Measurements from ENCODE around the gene PTPRN2.

Gene PTPRN2

GRCh38 chr7:157740251-157740798, 847.3 kb downstream of the PTPRN2 start:
- TF ChIP-seq, protein P1, sequence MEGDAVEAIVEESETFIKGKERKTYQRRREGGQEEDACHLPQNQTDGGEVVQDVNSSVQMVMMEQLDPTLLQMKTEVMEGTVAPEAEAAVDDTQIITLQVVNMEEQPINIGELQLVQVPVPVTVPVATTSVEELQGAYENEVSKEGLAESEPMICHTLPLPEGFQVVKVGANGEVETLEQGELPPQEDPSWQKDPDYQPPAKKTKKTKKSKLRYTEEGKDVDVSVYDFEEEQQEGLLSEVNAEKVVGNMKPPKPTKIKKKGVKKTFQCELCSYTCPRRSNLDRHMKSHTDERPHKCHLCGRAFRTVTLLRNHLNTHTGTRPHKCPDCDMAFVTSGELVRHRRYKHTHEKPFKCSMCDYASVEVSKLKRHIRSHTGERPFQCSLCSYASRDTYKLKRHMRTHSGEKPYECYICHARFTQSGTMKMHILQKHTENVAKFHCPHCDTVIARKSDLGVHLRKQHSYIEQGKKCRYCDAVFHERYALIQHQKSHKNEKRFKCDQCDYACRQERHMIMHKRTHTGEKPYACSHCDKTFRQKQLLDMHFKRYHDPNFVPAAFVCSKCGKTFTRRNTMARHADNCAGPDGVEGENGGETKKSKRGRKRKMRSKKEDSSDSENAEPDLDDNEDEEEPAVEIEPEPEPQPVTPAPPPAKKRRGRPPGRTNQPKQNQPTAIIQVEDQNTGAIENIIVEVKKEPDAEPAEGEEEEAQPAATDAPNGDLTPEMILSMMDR (IDR thresholded peaks at IDR 0.05): no peak

DNA sequence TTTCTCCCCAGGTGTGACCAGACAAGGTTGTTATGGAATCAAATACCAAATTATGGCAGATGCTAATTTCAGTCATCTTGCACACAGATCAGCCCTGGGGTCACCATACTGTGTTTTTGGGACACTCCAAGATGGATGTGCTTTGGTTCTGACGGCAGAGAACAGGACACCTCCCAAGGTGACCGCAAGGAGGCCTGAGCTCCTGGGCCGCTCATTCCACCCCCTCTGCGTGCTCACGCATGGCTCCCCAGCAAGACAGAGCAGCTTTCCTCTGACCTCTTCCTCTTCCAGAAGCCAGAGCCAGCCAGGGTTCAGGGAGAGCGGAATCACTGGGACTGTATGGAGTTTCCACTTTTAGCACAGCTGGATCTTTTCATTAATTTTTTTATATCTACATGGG, 848.0 kb downstream of the PTPRN2 start:
- Histone ChIP-seq H3K4me3 (no peak overlapping the region), H3K27ac (no peak overlapping the region)
- TF ChIP-seq, protein P1 (IDR thresholded peaks at IDR 0.05): no peak
- no peak for DNase-seq (ENCODE audit: low spot score)

More at GRCh38 chr7:157740251-157740798, 847.3 kb downstream of the PTPRN2 start:
- no peak overlapping the region for H3K27ac ChIP-seq
- H3K4me3 ChIP-seq: no peak overlapping the region
- no peak for DNase-seq (ENCODE audit: low spot score)

- Histone ChIP-seq H3K27ac (no peak overlapping the region), H3K4me3 (no peak overlapping the region)
- TF ChIP-seq, protein P1 (IDR thresholded peaks at IDR 0.05): no peak
- no peak for DNase-seq (ENCODE audit: low spot score)
These were observed 848.6 kb downstream of the PTPRN2 start for GRCh38 chr7:157739031-157739430.

GRCh38 chr7:157738066-157738460, 849.6 kb downstream of the PTPRN2 start:
- Histone ChIP-seq H3K4me3 (peak overlapping the region; percentile 52), H3K27ac (no peak overlapping the region)
- no peak for DNase-seq (ENCODE audit: low spot score)
- TF ChIP-seq, protein P1 (IDR thresholded peaks at IDR 0.05): no peak

DNA sequence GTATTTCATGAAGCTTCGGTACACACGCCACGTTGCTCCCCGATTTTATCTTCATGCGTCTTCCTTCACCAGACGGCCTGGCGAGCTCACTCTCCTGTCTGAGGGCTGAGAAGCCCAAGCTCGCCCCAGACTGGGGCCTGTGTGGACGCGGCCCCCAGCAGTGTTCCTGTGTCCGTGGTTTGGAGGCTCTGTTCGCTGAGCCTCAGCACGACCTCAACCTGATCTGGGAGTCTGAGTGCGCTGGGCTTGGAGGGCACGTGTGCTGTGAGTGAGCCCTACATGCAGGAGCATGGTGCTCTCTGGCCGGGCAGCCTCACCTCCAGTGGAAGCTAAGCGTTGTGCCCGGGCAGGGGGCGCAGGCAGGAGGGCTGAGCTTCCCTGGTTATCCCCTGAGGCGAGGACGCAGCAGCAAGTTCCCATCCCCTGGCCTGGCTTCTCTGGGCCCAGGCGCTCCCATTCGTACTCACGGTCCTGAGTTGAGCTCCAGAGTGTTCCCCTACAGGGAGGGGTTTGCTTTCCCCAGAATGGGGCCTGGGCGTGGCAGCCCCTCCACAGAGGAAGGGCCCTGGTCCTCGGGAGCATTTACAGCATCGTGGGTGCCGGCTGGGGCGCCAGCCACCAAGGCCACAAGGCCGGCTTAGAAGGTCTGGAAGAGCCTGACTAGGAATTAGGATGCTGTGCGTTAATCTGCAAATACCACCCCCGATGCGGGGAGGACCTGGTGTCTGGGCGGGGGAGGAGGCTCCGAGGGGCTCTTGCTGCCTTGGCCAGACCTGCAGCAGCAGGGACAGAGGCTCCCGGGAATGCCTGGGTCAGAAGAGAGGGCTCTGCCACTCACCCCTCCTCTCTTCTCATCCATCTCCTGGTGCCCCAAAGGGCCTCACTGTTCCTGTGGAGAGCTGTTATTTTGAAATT, 850.2 kb downstream of the PTPRN2 start:
- no peak for DNase-seq (ENCODE audit: low spot score)
- peak overlapping the region; percentile 52 for H3K4me3 ChIP-seq
- no peak overlapping the region for H3K27ac ChIP-seq
- TF ChIP-seq, protein P1 (IDR thresholded peaks at IDR 0.05): no peak

GRCh38 chr7:157736341-157736740, 851.3 kb downstream of the PTPRN2 start:
- Histone ChIP-seq H3K27ac (no peak overlapping the region), H3K4me3 (no peak overlapping the region)
- DNase-seq (ENCODE audit: low spot score): no peak
- TF ChIP-seq, protein P1 (IDR thresholded peaks at IDR 0.05): no peak

DNA sequence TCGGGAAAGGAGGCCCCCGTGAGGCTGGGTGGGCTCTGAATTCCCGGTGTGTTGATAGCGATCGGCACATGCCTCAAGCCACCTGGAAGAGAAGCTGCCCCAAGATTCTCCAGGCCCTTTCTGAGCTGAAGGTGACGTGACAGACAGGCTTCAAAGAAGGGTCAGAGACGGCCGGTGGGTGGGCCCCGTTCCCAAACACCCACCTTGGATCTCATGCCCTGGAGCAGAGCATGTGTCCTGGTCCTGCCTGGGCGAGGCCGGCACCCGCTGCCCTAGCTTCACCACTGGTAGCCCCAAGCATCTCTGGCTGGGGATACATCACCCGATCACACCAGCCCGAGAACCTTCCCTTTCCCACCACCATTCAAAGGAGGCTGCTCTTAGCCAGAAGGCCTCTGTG, 851.8 kb downstream of the PTPRN2 start:
- H3K4me3 ChIP-seq: no peak overlapping the region
- H3K27ac ChIP-seq: no peak overlapping the region
- no peak for DNase-seq (ENCODE audit: low spot score)
- TF ChIP-seq, protein P1 (IDR thresholded peaks at IDR 0.05): no peak
